OCI-LY1 (cell line): ENCODE results near the gene SCUBE2.

Experiments used
- CTCF ChIP-seq: fragments of 200-600 bp; sonication (generic), shearing (Covaris generic); IDR thresholded peaks from 2 replicates; pipeline ENCODE4 v1.5.1; 2017; ENCODE audit warnings: mild to moderate bottlenecking, antibody characterized with exemption, low read length, moderate library complexity, mixed read lengths
- EZH2 ChIP-seq: fragments of 200-600 bp; sonication (generic), shearing (Covaris generic); IDR thresholded peaks from 2 replicates; pipeline ENCODE4 v1.8.0; 2017; ENCODE audit warnings: borderline replicate concordance, mixed run types, mild to moderate bottlenecking, antibody characterized with exemption, low read length, moderate library complexity, mixed read lengths

DNA sequence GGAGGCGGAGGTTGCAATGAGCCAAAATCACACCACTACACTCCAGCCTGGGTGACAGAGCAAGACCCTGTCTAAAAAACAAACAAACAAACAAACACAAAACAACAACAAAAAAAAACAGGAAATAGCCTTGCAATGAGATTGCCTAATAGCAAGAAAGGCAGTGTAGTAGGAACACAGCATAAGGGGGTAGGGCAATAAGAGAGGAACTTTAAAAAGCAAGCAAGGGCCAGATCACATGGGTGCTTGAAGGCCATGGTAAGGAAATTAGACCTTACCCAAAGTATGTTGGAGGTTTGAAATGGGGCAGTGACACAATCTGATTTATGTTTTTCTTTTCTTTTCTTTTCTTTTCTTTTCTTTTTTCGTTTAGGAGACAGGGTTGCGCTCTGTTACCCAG lies 52.9 kb downstream of the SCUBE2 start:
- TF ChIP-seq CTCF (no peak), EZH2 (no peak)
